Stimulated activated CD8-positive, alpha-beta memory T cell treated with anti-CD3 and anti-CD28 coated beads, Interleukin-12 subunit alpha, Interleukin-12 subunit beta, amount 100 ng/mL, for 24 hours (primary cell): ENCODE measurements around the gene SMIM8.
A peak's percentile ranks its signal among the peaks of the same experiment; 100 is the strongest.
"Not testable (repeated sequence)": the region's sequence is repeated elsewhere in the genome, so short reads cannot be mapped to it uniquely, and the experiment has no call there.

ENCODE experiments used
- DNase-seq: peaks from one replicate; pipeline ENCODE4 v3.0.0-alpha.2; 2020; ENCODE audit errors: extremely low read depth

The SMIM8 gene

DNA sequence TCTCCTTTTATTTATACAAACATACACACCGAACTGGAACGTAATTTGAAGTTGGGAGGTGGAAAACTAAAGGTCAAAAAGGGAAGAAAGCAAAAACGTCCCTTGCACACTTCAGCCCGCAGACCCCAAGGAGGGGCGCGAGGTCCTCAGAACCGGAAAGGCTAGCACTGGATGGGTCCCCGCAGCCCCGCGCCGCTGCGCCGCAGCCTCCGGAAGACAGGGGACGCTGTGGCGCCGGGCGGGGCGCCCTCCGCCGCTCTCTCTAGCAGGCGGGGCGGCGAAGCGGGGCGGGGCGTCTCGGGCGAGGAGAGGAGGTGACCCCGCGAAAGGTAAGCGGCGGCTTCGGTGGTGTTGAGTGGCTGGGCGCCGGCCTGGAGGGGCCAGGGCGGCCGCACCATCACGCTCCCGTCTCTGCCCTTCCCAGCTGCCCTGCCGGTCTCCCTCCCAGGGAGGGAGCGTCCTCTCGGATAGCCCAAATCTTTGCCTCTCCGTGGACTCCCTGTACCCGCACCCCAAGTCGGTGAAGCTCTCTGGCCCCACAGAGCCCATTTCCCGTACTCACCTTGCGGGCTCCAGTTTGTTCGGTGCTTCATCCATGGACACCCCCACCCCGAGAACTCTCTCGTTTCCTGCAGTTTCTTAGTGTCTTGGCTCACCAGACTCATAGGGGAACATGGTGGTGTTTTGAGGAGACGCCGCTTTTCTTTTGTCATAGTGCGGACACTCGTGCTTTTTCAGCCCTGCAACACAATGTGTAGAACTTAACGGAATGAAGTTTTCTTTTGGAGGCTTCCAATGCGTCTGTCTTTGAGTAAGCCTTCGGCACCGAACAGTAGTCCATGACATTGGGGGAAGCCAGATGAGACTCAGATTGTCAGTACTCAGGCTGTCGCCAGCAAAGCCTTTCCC lies at the start of gene SMIM8:
Gene SMIM8 (plus strand): TSS at position 285 of the 909 bp plus-strand sequence. CDS start 14,444 bp downstream, outside the sequence.
- peak; percentile 74 for DNase-seq

DNA sequence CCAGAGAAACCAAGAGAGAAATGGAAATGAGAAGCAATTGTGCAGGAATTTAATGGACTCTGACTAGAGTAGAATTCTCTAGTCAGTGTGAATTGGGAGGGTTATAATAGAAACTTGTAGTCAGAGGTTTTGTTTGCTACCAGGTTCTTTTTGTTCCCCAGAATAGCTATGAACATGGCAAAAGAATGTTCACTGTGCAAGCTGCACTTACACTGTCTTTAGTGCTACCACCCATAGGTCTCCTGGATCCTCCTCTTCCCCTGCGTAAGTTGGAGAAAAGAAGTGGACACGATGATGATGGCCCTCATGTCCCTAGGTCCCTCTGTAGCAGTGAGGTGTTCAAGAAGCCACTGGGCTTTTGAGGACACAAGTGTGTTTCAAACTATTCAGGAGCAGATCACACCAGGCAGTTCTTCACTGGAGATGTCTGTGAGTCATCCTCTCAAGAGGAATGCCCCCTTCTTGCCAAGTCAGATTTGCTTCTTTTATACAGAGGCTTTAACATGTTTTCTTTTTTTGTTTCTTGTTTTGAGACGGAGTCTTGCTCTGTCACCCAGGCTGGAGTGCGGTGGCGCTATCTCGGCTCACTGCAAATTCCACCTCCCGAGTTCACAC lies 47.6 kb upstream of the SMIM8 start:
- DNase-seq, result no peak

DNA sequence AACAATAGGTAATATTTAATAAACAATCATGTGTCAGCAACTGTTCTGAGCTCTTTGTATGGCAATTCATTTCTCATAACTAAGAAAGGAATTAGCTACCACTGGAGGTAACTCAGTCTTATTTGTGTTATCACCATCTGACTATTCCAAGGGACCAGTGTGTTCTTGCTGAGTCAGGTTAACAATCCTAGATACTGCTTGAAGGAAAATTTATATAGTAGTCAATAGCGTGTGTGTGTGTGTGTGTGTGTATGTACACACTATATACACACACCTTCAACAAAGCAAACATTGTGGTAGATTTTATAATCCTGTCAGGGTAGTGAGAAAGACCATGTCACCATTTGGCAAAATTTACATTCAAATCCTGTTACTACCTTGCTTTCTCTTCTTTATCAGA lies 45.8 kb upstream of the SMIM8 start:
- no peak for DNase-seq

- no peak for DNase-seq
These were observed 45.3 kb upstream of the SMIM8 start for GRCh38 chr6:87277123-87277522.

DNA sequence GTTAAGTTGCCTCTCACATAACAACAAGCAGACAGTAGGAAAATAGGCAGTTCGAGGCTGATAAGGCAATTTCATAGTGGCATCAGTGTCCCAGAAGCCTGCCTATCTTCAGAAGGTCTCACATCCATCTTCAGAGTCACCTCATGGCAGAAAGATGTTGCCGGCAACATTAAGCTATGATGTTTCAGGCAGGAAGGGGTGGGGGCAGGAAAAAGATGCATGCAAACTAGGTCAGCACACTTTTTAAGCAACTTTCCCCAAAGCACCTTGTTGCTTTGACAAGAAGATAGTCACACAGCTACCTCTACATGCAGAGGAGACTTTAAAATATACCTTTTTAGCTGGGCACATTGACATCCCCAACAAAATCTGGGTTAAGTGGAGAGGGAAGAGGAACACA lies 43.2 kb upstream of the SMIM8 start:
- no peak for DNase-seq

- DNase-seq, result no peak
These were observed 41.0 kb upstream of the SMIM8 start for GRCh38 chr6:87281426-87281825.

DNA sequence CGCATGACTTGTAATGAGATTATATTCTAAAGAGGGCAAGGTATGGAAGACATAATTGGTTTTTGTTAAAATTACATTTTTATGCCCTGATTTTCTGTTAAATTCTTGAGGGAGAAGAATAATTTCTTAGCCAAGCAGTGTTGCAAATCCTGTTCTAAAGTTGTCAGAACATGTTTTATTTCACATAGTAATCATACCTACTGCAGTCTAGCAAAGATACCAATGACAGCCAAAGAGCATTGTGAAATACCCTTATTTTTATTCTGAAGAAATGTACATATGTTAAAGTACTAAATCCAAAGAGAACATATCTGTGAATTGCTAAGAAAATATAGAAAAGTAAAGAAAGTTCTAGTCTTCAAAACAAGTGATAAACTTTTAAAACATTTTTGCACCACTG lies 39.6 kb upstream of the SMIM8 start:
- no peak for DNase-seq

GRCh38 chr6:87283461-87283860 lies 38.9 kb upstream of the SMIM8 start:
- DNase-seq, result no peak

DNA sequence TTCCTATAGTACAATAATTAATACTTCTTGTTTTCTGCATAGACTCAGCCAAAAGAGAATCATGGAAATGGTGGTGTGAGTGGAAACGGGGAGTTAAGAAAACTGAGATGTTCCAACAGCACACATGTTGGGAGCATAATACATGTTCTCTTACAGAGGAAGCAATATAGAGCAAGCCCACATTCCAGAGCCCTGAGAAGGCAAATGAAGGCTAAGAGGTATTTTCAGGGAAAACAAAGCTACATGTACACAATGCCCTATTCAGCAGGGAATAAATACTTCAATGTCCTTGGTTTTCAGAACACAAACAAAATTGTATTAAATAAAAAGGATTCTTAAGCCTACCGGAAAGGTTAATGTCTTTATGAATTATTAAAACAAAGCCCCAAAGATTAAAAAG lies 35.1 kb upstream of the SMIM8 start:
- DNase-seq, result no peak

DNA sequence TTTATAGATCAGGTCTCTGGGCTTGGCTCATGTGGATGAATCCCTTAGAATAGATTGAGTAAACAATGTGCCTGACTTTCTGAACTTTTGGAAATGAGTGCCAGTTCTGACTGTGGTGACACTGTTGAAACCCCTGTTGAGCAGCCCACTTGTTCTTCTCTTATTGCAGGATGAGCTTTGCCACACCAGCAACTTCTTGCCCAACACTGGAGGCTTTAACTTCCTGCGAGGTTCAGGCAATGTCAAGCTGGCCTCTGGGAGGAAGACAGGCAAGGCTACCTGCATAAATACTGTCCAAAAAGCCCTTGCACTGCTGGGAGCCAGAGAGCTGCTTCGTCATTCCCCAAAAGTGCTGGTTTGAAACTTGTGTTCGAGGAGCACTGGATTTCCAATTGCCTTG lies 32.8 kb upstream of the SMIM8 start:
- no peak for DNase-seq

DNA sequence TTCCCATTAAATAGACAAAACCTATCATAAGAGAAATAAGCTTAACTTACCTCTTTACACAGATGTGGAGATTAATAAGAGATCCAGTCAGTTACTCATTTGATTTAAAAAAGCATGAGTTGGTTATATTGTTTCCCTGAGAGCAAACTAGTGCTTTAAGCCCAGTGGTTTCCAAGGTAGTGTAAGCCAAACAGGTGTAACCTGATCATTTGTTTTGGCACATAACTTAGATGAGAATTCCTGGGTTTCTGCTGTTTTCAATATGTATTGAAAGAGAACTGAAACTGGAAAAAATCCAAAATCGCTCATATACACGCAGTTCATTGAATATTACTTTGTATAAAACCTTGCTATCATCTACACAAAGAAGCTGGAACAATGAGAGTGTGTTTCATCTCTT lies 30.5 kb upstream of the SMIM8 start:
- no peak for DNase-seq

DNA sequence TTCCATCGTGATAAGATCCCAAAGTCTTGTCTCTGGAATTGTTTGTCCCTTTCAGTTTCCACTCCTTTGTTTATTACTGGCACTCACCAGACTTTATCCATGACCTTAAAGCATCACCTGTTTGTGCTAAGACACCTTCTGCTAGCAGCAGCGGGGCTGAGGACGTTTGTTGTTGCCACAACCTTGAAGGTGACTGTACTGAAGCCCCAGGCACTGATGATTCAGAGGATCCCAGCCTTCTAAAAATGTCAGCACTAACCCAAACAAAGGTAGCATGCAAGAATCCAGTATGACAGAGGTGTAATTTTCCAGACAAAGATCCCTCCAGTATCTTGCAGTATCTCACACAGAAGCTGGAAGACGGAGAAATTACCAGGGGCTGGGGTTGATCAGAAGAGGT lies 28.9 kb upstream of the SMIM8 start:
- DNase-seq, result no peak

DNA sequence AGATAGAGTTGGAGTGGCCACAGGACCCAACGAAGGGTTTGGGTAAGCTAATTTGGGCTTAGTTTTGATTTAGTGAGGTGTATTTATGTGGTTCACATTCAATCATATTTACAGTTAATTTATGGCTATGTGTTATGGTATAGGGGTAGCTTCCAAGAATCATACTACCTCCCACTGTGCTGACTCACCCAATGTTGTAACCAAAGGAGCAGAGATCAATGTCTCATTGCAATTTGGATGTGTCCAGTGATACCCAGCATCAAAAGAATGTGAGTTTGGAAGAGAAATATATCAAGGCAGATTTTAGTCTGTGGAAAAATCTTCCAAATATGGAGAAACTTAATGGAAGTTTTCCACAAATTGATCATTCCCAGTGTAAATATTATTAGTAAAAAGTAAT lies 25.3 kb upstream of the SMIM8 start:
- no peak for DNase-seq

DNA sequence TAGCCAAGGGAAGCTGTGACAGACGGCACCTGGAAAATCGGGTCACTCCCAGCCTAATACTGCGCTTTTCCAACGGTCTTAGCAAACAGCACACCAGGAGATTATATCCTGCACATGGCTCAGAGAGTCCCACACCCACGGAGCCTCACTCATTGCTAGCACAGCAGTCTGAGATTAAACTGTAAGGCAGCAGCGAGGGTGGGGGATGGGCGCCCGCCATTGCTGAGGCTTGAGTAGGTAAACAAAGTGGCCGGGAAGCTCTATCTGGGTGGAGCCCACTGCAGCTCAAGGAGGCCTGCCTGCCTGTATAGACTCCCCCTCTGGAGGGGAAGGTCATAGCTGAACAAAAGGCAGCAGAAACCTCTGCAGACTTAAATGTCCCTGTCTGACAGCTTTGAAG lies 21.1 kb upstream of the SMIM8 start:
- not testable (repeated sequence) for DNase-seq

GRCh38 chr6:87308970-87309369 lies 13.4 kb upstream of the SMIM8 start:
- DNase-seq, result no peak

GRCh38 chr6:87312860-87313259 lies 9.5 kb upstream of the SMIM8 start:
- DNase-seq, result no peak

- DNase-seq, result no peak
These were observed 7.3 kb upstream of the SMIM8 start for GRCh38 chr6:87315071-87315470.

- no peak for DNase-seq
These were observed 3.0 kb upstream of the SMIM8 start for GRCh38 chr6:87319271-87319987.

- DNase-seq, result not testable (repeated sequence)
These were observed 1.5 kb downstream of the SMIM8 start for GRCh38 chr6:87323880-87324279.

GRCh38 chr6:87330961-87331360 lies 8.6 kb downstream of the SMIM8 start:
- no peak for DNase-seq

DNA sequence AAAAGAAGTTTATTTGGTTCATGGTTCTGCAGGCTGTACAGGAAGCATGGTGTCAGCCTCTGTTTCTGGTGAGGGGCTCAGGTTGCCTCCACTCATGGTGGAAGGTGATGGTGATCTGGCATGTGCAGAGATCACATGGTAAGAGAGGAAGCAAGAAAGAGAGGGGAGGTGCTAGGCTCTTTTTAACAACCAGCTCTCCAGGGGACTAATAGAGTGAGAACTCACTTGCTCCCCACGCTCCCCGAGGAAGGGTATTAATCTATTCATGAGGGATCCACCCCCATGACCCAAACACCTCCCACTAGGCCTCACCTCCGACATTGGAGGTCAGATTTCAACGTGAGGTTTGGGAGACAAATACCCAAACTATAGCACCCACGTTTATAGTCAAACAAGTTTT lies 10.6 kb downstream of the SMIM8 start:
- DNase-seq, result no peak

DNA sequence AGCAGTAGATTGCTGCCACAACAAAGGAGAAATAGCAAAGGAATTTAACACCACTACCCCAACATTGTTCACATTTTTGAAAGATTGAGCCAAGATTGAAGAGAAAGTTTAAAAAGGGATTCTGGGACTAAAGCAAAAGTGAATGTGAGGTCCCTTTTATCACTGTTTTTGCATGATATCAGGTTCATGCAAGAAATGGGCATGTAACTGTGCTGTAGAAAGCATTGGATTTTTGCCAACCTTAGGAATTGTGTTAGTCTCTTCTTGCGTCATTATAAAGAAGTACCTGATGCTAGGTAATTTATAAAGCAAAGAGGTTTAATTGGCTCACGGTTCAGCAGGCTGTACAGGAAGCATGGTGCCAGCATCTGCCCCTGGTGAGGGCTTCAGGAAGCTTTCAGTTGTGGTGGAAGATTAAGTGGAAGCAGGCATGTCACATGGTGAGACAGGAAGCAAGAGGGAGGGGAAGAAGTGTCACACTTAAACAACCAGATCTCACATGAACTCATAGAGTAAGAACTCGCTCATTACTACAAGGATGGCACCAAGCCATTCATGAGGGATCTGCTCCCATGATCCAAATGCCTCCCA lies 11.3 kb downstream of the SMIM8 start:
- no peak for DNase-seq
